Measurements from ENCODE around the gene VEGFA.

VEGFA gene

DNA sequence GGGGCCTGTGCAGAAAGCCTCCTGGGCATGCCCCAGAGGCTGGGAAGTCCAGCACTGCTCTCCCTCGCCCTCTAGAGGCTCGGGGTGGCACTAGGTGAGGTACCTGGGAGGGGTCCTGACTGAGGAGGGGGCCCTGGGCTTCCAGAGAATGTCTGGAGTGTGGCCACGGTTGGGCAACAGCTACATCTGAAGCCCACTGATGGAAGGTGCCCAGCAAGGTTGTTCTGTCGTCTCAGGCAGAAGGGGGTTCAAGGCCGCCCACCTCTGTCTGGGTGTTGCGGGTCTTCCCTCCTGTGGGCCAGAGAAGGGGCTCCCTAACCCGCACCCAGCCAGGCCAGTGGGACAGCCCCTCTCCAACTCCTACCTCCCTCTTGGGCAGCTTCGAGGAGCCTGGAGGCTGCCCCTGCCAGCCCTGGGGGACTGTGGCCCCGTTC, 11.4 kb upstream of the VEGFA start:
- in situ Hi-C loops (cut with MboI; ENCODE audit: low sequenced_read_pairs), result no loop called here

DNA sequence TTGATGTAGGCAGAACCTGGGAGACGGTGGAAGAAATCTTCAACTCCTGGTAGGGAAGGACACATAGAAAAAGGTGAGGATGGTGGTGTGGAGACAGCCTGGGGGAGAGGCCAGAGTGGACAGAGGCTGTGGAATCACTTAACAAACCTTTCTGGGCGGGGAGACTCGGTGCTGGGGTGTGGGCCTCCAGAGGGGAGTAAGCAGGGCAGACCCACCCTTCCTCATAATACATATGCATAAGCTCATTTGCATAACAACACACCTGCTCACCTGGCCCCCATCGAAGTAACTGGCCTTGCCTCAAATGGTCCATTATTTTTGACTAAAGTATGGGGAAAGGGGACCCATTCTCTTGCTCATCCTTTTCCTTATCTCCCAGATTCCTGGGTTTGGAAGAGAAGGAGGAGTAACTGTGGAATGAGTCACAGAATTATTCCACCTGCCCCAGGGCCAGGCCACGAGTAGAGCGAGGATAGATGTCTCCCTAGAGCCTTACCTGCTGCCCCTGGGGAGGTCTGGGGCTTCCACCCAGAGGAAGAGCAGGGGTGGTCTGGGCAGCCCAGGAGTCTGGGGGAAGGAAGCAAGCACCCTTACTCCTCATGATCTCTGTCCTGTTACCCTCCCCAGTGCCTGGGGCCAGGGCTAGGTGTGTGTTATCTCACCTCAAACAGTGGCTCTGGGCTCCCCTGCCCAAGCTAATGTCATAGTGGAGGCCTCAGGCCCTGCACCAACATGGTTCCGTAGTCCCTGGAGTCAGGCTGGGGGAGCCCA, 10.7 kb upstream of the VEGFA start:
- in situ Hi-C loops (cut with MboI; ENCODE audit: low sequenced_read_pairs), result no loop called here

DNA sequence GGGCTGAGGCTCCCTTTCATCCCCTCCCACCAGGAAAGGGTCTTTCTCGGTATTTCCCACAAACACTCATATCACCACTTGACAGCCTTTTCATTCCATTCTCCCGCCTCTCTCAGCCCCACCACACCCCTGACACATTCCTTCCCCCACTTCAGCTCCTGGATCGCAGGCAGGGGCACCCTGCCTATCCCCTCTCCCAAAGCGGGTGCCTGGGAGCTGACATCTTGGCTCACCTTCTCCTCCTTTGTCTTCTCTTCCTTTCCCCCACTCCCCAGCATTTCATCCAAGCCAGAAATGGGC, 10.2 kb upstream of the VEGFA start:
- in situ Hi-C loops (cut with MboI; ENCODE audit: low sequenced_read_pairs), result no loop called here

DNA sequence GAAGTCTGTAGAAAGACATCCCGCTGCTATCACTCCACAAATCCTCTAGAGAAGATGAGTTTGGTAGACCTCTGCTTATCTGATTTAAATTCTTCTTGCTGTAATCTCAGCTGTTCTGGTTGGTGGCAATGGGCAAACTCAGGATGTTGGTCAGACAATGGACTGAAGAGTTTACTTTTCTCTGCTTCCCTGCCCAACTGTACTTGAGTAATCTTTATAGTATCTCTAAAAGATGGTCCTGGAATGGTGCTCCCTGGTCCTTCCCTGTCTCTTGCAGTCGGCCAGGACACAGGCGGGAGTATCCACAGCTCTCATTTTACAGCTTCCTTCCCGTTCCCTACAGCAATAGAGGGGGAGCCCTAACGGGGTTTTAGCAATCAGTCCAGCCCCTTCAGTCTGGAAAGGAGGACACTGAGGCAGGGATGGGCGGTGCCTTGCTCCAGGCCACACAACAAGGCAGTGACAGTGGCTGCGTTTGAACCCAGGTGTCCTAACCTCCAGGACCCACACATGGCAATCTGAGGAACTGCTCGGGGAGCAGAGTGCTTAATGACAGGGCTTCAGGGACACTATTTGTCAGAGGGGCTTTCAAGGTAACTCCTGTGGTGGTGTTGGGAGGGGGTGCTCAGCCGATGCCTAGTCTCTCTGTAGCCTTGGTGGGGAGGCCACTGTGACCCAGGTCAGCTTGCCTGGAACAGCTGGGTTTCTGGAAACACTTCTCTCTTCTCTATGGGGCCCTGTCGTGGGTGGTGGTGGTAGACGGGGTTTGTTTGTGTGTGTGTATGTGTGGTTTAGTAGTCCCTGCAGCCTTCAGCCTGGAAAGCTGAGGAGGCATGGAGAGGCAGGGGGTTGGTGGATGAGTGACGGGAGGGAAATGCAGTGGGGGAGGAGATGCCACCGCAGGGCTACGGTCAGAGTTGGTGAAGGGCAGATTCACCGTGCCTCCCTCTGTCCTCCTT, 9.5 kb upstream of the VEGFA start:
- in situ Hi-C loops (cut with MboI; ENCODE audit: low sequenced_read_pairs), result no loop called here

DNA sequence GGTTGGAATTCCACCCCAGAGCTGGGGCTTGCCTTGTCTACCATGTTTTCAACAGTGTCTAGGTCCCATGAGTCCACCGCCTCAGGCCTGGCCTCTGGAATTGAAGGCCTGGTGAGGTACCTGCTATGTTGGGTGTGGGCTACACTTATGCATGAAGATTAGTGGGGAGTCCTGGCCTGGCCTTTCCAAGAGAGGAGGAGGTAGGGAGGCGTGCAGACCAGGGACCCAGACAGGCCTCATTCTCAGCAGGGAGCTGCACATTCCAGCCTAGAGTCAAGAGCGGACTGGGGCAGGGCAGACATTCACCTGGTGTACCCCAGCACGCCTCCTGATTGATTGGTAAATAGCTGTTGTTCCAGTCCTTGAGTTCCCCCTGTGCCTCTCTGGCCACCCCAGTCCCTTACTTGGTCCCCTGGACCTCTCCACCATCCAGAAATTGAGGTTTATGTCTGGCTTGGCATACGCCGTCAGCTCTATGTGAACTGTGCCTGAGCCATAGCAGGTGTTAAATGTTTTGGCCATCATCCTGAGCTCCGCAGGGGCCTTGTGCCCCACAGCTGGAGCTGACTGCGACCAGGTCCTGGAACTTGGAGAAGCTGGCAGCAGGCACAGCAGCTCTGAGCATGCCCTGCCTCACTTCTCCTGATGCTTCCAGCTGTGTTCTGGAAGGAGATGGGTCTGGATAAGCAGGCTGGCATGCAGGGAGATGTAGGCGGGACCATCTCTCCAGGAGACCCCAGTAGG, 8.2 kb upstream of the VEGFA start:
- in situ Hi-C loops (cut with MboI; ENCODE audit: low sequenced_read_pairs), result no loop called here

DNA sequence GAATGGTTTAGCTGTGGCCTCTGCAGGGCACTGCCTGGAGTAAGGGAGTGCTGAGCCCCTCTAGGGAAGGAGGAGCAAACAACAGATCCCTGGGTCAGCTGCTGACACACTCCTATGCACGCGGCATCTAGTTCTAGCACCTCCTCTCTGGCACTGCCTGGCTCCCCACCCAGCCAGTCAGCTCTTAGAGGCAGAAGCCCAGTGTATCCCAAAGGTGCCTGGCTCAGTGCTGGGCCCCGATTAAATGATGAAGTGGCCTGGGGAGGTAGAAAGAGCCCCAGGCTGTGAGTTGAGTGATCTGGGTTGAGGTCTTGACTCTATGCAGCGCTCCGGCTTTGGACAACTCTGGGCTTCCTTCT, 7.6 kb upstream of the VEGFA start:
- in situ Hi-C loops (cut with MboI; ENCODE audit: low sequenced_read_pairs), result no loop called here

DNA sequence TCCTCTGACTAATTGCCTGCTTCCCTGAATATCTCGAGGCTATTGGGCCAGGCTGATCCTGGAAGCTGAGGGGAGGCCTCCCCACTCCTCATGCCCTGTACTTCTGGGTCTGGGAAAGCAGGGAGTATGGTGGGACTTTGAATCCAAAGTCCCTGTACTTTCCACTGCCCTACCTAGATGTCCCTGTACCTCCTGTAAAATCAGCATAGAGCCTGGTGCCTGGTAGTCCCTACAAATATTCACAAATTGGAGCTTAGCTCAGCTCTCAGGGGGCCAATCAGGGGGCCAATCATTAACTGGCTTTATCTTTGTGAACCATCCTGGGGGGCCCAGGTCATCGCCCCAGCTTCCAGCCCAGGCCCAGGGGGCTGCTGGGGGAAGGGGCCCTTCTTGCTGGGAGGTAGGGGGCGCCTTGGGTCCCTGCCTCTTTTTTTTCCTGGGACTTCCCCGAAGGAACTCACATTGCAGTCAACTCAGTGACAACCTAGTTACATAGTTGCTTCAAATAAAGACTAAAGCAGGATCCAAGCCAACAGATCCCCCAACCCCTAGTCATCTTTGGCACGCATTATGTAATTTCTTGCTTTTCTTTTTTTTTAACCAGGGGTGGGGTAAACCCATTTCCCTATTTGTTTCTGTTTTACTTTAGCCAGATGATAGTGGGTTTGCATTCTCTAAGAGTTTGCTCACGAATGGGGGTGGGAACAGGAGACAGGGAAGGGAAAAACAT, 6.9 kb upstream of the VEGFA start:
- in situ Hi-C loops (cut with MboI; ENCODE audit: low sequenced_read_pairs), result no loop called here

DNA sequence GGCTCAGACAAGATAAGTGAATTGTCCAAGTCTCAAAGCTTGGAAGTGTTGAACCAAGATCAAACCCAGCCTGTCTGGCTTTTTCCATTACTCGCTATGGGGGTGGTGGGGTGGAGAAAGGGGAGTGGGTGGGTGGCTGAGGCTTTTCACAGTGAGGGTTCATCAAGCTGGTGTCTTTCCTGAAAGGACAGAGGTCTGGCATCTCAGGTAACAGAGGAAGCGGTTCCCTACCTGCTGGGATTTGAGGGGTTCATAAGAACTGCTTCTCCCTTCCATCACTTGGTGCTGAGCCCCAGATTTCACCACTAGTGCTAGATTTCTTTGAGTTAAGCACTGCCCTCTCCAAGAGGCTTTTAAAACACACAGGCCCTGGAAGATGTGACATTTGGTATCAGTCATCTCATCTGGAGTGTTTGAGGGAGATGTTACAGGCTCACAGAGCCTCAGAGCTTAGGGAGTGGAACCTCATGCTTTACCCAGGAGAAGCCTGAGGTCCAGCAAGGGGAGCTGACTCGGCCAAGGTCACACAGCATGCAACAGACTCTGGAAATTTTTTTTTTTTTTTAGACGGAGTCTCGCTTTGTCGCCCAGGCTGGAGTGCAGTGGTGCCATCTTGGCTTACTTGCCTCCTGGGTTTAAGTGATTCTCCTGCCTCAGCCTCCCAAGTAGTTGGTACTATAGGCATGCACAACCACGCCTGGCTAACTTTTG, 6.0 kb upstream of the VEGFA start:
- in situ Hi-C loops (cut with MboI; ENCODE audit: low sequenced_read_pairs), result no loop called here

DNA sequence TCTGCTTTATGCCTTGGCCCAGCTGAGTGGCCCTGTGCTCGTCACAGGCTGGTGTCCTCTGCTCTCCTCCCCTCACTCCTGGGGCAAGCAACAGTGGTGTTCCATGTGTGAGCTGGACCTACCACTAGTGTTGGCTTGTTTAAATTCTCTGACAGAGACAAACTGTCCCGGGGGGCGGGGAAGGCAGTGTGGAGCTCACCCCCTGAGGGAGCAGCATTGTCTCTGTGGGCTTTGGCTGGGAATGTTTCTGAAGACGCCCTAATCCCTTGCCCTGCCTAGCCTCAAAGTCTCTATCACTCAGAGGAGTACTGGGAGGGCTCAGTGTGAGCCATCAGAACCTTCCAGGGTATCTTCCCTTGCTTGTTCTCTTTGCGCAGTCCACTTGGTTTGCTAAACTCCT, 5.2 kb upstream of the VEGFA start:
- in situ Hi-C loops (cut with MboI; ENCODE audit: low sequenced_read_pairs), result no loop called here

DNA sequence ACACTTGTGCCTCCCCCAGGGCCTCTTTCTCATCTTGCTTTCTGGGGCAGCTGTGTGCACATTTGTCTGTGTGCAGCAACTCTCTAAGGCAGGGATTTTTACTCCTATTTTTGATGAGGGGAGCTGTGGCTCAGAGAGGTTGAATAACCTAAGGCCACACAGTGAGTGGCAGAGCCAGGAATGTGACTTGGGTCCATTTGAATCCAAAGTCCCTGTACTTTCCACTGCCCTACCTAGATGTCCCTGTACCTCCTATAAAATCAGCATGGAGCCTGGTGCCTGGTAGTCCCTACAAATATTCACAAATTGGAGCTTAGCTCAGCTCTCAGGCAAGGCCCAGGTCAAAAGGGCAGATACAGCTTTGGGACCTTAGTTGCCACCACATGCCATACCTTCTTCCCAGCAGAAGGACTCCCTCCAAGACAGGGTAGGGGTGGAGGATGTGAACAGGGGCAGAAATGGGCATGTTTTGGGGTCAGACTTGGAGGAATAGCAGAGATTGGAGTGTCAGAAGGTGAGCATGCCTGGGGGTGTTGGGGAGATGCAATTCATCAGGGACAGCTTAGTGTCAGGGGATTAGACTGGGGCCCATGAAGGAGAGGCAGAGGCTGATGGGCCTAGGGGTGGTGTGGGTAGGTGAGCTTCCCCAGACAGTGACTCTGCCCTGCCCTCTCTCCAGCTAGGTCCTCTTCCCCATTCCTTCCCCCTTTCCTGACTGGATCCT, 4.1 kb upstream of the VEGFA start:
- in situ Hi-C loops (cut with MboI; ENCODE audit: low sequenced_read_pairs), result no loop called here

DNA sequence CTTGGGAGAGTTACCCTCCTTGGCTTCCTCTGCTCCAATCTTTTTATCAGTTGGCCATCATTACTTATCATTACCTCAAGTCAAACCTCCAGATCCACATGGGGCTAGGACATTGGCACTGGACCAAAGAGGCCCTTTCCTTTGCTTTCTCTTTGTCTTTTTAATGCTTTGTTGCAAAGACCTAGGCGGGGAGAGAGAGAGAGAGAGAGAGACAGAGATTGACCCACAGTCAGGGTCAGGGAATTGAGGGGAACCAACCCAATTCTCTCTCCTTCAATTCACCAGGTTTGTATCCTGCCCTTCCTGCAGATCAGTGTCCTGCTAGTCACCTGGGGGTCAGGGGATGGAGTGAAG, 3.5 kb upstream of the VEGFA start:
- in situ Hi-C loops (cut with MboI; ENCODE audit: low sequenced_read_pairs), result no loop called here

DNA sequence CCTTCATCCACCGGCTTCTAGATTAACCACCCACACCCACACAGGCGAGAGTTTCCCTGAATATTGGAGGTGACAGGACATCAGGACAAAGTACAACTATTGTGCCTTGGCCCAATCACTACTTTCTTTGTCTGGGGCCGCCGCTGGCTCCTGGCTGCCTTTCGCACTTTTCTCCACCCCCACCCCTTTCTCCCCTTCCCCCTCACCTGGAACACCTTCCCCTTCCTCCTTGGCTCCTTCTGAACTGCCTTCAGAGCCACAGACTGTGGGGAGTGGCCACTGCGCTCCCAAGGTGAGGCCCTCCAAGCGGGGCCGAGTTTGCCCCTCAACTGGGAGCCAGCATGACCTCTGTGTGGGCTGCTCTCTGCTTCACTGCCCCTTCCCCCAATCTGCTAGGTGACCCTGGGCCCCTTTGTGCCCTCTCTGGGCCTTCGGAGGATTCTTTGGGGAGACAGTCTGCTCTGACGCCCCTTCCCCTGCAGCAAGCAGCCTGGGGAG, 3.0 kb upstream of the VEGFA start:
- in situ Hi-C loops (cut with MboI; ENCODE audit: low sequenced_read_pairs), result no loop called here

DNA sequence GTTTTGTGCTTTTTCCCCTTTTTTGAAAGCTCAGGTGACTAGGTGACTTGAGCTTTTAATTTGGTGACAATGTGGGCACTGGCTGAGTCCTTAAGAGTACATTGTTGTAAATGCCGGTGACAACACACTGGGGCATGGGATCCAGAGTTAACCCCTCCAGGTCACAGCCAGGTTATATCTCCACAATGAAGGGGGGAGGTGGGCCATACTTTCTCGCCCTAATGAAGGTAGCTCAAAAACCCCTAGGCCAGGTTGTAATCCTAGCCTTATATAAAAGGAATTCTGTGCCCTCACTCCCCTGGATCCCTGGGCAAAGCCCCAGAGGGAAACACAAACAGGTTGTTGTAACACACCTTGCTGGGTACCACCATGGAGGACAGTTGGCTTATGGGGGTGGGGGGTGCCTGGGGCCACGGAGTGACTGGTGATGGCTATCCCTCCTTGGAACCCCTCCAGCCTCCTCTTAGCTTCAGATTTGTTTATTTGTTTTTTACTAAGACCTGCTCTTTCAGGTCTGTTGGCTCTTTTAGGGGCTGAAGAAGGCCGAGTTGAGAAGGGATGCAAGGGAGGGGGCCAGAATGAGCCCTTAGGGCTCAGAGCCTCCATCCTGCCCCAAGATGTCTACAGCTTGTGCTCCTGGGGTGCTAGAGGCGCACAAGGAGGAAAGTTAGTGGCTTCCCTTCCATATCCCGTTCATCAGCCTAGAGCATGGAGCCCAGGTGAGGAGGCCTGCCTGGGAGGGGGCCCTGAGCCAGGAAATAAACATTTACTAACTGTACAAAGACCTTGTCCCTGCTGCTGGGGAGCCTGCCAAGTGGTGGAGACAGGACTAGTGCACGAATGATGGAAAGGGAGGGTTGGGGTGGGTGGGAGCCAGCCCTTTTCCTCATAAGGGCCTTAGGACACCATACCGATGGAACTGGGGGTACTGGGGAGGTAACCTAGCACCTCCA, 2.2 kb upstream of the VEGFA start:
- in situ Hi-C loops (cut with MboI; ENCODE audit: low sequenced_read_pairs), result no loop called here

DNA sequence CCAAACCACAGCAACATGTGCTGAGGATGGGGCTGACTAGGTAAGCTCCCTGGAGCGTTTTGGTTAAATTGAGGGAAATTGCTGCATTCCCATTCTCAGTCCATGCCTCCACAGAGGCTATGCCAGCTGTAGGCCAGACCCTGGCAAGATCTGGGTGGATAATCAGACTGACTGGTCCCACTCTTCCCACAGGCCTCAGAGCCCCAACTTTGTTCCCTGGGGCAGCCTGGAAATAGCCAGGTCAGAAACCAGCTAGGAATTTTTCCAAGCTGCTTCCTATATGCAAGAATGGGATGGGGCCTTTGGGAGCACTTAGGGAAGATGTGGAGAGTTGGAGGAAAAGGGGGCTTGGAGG, 1.5 kb upstream of the VEGFA start:
- in situ Hi-C loops (cut with MboI; ENCODE audit: low sequenced_read_pairs), result no loop called here

DNA sequence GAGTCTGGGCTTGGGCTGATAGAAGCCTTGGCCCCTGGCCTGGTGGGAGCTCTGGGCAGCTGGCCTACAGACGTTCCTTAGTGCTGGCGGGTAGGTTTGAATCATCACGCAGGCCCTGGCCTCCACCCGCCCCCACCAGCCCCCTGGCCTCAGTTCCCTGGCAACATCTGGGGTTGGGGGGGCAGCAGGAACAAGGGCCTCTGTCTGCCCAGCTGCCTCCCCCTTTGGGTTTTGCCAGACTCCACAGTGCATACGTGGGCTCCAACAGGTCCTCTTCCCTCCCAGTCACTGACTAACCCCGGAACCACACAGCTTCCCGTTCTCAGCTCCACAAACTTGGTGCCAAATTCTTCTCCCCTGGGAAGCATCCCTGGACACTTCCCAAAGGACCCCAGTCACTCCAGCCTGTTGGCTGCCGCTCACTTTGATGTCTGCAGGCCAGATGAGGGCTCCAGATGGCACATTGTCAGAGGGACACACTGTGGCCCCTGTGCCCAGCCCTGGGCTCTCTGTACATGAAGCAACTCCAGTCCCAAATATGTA, 957 bp upstream of the VEGFA start:
- in situ Hi-C loops (cut with MboI; ENCODE audit: low sequenced_read_pairs), result no loop called here

DNA sequence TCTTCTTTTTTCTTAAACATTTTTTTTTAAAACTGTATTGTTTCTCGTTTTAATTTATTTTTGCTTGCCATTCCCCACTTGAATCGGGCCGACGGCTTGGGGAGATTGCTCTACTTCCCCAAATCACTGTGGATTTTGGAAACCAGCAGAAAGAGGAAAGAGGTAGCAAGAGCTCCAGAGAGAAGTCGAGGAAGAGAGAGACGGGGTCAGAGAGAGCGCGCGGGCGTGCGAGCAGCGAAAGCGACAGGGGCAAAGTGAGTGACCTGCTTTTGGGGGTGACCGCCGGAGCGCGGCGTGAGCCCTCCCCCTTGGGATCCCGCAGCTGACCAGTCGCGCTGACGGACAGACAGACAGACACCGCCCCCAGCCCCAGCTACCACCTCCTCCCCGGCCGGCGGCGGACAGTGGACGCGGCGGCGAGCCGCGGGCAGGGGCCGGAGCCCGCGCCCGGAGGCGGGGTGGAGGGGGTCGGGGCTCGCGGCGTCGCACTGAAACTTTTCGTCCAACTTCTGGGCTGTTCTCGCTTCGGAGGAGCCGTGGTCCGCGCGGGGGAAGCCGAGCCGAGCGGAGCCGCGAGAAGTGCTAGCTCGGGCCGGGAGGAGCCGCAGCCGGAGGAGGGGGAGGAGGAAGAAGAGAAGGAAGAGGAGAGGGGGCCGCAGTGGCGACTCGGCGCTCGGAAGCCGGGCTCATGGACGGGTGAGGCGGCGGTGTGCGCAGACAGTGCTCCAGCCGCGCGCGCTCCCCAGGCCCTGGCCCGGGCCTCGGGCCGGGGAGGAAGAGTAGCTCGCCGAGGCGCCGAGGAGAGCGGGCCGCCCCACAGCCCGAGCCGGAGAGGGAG, 580 bp downstream of the VEGFA start:
- in situ Hi-C loops (cut with MboI; ENCODE audit: low sequenced_read_pairs), result loop anchor here (10.0 kb wide), 1 partner anchor 304 kb away; no protein-coding TSS in a partner anchor

DNA sequence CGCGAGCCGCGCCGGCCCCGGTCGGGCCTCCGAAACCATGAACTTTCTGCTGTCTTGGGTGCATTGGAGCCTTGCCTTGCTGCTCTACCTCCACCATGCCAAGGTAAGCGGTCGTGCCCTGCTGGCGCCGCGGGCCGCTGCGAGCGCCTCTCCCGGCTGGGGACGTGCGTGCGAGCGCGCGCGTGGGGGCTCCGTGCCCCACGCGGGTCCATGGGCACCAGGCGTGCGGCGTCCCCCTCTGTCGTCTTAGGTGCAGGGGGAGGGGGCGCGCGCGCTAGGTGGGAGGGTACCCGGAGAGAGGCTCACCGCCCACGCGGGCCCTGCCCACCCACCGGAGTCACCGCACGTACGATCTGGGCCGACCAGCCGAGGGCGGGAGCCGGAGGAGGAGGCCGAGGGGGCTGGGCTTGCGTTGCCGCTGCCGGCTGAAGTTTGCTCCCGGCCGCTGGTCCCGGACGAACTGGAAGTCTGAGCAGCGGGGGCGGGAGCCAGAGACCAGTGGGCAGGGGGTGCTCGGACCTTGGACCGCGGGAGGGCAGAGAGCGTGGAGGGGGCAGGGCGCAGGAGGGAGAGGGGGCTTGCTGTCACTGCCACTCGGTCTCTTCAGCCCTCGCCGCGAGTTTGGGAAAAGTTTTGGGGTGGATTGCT, 1.3 kb downstream of the VEGFA start:
- in situ Hi-C loops (cut with MboI; ENCODE audit: low sequenced_read_pairs), result loop anchor here (10.0 kb wide), 1 partner anchor 303 kb away; no protein-coding TSS in a partner anchor
